ENCODE measurements around the gene DNAJB13.

DNAJB13 gene

GRCh38 chr11:74005721-74006517 lies 55.1 kb downstream of the DNAJB13 start:
- TF ChIP-seq SCRT2 (tag by site-specific recombination; IDR thresholded peaks at IDR 0.05) (no peak), YY1 (tag by site-specific recombination; IDR thresholded peaks at IDR 0.05) (no peak), ZBTB10 (tag by site-specific recombination; IDR thresholded peaks at IDR 0.05) (no peak), ZNF169 (tag by site-specific recombination; IDR thresholded peaks at IDR 0.05) (no peak), KLF16 (tag by site-specific recombination; IDR thresholded peaks at IDR 0.05) (no peak), ZNF292 (tag by site-specific recombination; IDR thresholded peaks at IDR 0.05; ENCODE audit: borderline replicate concordance, low read depth) (no peak), ZBTB26 (tag by site-specific recombination; optimal IDR thresholded peaks at IDR 0.05) (no peak)
- POLR2A ChIA-PET: no interaction called here
- Histone ChIP-seq H3K27ac (ENCODE audit: extremely low read depth, low read depth, low read length) (no peak overlapping the region), H3K4me1 (ENCODE audit: control insufficient read depth, insufficient read depth, low read length) (no peaks in the 10 kb centered on the region), H3K4me3 (ENCODE audit: low read depth, low read length) (no peak overlapping the region), H3K9me3 (ENCODE audit: control insufficient read depth, insufficient read depth, low read depth, low read length) (no peaks in the 10 kb centered on the region), H3K36me3 (ENCODE audit: control insufficient read depth in 2 of 2, insufficient read depth in 1 of 2, low read length in 2 of 2) (peaks cover 0 to 13% of the 10 kb centered on the region in 2 experiments; a peak in 1 of 3 replicates)
- CTCF ChIA-PET: no interaction called here

- Histone ChIP-seq H3K4me3 (ENCODE audit: low read depth, low read length) (no peak overlapping the region), H3K27ac (ENCODE audit: extremely low read depth, low read depth, low read length) (no peak overlapping the region), H3K4me1 (ENCODE audit: control insufficient read depth, insufficient read depth, low read length) (no peaks in the 10 kb centered on the region), H3K9me3 (ENCODE audit: control insufficient read depth, insufficient read depth, low read depth, low read length) (no peaks in the 10 kb centered on the region), H3K36me3 (ENCODE audit: control insufficient read depth in 2 of 2, insufficient read depth in 1 of 2, low read length in 2 of 2) (peaks cover 0 to 13% of the 10 kb centered on the region in 2 experiments; a peak in 1 of 3 replicates)
- no peak for TF ChIP-seq ZNF585B (tag by site-specific recombination; IDR thresholded peaks at IDR 0.05)
- no peak for TF ChIP-seq IKZF3 (tag by site-specific recombination; IDR thresholded peaks at IDR 0.05)
- no peak for TF ChIP-seq ZNF513 (tag by site-specific recombination; IDR thresholded peaks at IDR 0.05)
- TF ChIP-seq ZNF677 (tag by site-specific recombination; IDR thresholded peaks at IDR 0.05): no peak
- TF ChIP-seq ZNF747 (tag by site-specific recombination; IDR thresholded peaks at IDR 0.05): no peak
- no peak for TF ChIP-seq RBAK (tag by site-specific recombination; IDR thresholded peaks at IDR 0.05)
- no peak for TF ChIP-seq ZSCAN30 (tag by site-specific recombination; IDR thresholded peaks at IDR 0.05)
- TF ChIP-seq ZNF654 (tag by site-specific recombination; IDR thresholded peaks at IDR 0.05; ENCODE audit: low read depth): no peak
- TF ChIP-seq PATZ1 (tag by site-specific recombination; IDR thresholded peaks at IDR 0.05): no peak
- no peak for TF ChIP-seq ZNF48 (tag by site-specific recombination; IDR thresholded peaks at IDR 0.05)
- TF ChIP-seq ZNF555 (tag by site-specific recombination; conservative IDR thresholded peaks at IDR 0.05): no peak
- TF ChIP-seq ZNF335 (tag by site-specific recombination; conservative IDR thresholded peaks at IDR 0.05): no peak
- TF ChIP-seq ZNF18 (tag by site-specific recombination; IDR thresholded peaks at IDR 0.05): no peak
- no peak for TF ChIP-seq ZNF16 (tag by site-specific recombination; IDR thresholded peaks at IDR 0.05; ENCODE audit: low read depth)
- POLR2A ChIA-PET: no interaction called here
- CTCF ChIA-PET: interaction anchor here (0.7 kb wide), 1 partner anchor 21 kb away, joined by 3 read pairs; no protein-coding TSS in a partner anchor
Observed at GRCh38 chr11:74006743-74007304, 56.0 kb downstream of the DNAJB13 start.

All from HEK293 (cell line).